DMS153 (cell line): ENCODE data around the gene OLFM1.
"Not testable (repeated sequence)": the region's sequence is repeated elsewhere in the genome, so short reads cannot be mapped to it uniquely, and the experiment has no call there.

Source experiments
- DNase-seq: peaks from one replicate; lab custom pipeline; 2025; lab: John Stamatoyannopoulos, UW

The OLFM1 gene

DNA sequence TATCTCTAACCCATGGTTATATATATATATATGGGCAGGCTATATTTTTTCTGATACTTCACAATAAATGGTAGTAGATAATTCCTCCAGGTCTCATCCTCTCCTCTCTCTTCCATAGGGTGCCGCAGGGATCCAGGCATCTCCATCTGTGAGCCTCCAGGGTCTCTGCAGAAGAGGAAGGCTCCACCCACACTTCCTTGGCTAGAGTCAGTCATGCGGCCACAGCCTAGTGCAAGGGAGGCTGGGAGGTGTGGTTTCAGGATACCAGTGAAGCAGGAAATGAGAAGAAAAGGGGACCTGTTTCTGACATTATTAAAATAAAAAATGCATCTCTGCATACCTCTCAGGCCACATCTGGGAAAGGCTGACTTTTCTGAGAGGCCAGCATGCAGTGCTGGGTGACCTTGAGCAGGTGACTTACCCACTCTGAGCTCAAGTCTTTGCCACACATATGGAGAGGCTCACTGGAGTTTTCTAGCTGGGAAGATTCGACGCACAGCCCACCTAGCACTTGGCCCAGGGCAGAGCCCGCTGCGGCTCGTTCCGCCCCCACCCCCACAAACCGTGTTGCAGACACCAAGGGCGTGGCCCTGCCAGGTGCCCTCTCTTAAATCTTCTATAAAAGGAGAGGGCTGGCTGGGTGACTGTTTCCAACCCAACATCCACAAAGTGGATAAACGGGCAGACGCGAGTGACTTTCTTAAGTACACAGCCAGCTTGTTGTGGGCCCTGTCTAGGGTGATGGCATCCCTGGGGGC, 47.9 kb downstream of the OLFM1 start:
- no peak for DNase-seq

DNA sequence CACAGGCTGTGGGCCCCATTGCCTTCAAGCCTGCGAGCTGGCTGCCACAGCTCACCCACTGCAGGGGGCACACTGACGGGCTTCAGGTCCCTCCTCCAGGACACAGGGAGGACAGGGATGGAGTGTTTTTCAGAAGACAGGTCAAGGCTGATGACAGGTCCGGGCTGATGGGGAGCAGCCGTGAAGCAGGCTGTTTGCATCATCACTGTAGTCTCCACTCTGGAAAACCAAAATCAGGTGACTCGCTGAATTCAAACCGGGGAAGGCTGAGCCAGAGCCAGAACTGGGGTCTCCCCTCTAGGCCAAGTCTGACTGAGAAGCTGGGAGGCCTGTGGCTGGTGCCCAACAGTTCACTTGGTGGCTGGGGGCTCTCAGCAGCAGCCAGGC, 48.5 kb downstream of the OLFM1 start:
- DNase-seq: no peak

DNA sequence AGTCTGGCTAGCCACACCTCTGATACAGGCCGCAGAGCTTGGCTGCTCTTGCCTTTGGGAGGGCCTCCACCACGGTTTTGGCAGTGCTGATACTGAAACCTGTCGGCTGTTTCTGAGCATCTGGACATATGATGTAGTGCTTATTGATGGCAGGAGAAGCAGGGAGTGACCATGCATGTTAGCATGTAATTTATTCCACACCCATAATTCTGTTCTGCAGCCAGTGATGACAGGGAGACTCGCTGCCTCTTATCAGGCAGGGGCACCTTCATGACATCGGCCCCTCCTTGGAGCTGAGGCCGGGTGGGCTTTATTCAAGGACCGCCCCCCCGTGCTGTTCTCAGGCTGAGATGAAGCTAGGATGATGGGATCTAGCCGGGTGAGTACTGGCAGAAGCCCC, 49.0 kb downstream of the OLFM1 start:
- no peak for DNase-seq

DNA sequence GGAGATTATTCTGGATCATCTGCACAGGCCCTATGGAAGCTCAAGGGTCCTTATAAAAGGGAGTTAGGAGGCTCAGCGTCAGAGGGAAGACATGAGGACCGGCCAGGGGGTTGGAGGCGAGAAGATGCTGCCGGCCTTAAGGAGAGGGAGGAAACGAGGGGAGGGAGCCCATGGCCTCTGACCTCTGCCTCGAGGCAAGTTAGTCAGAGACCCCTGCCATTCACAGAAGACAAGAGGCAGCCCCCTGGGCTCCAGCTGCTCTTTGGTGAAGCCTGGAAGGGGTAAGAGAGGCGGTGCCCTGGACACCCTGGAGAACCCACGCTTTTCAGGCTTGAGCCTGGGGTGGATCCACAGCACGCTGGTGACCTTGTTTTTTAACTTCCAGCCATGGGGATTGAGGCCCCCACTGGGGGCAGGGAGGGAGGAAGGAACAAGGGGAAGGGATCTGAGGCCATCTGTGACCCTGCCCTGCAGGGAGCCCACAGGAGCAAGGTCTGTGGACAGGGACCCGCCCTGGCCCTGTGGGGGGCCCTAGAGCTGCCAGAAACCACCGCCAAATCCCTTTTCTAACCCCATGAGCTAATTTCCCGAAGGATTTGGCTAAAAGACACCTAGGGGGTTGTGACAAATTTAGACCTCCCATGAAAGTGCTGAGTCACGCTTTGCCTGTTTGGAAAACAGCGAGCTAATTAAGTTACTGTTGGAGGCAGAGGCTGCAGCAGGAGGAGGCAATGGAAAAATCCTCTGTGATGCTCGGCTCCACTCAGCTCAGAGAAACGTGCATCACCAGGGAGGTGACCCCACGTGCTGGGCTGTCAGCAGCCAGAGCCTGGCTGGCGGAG, 49.7 kb downstream of the OLFM1 start:
- no peak for DNase-seq

DNA sequence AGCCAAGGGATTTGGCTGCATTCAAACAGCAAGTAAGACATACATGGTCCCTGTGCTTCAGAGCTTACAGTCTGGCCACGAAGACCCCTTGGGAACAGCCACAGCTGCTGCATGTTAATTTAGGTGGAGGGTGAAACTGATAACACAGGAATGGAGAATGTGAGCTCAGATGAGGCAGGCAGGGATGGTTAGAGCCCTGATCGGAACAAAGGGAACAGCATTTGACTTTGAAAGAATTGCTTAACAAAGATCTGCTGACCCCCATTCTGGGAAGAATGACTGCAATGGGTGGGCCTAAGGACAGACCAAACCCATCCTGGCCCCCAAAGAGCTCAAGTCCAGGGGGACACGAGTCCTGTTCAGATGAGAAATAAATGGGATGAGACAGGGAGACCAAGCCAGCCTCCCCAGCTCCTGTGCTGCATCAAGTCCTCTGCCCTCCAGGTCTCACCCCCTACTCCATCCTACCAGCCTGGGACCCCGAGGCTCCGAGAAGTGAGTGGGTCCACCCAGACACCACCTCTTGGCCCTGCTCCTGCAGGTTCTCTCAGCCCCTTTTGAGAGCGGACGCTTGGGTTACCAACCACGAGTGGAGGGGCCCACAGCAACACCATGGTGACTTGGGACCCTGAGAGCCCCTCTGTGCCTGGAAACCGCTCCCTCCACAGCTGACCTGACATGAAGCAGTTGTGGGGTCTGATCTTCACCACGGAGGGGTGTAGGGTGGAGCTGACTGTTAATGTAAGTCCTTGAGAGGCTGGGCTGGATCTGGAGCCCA, 50.8 kb downstream of the OLFM1 start:
- no peak for DNase-seq

DNA sequence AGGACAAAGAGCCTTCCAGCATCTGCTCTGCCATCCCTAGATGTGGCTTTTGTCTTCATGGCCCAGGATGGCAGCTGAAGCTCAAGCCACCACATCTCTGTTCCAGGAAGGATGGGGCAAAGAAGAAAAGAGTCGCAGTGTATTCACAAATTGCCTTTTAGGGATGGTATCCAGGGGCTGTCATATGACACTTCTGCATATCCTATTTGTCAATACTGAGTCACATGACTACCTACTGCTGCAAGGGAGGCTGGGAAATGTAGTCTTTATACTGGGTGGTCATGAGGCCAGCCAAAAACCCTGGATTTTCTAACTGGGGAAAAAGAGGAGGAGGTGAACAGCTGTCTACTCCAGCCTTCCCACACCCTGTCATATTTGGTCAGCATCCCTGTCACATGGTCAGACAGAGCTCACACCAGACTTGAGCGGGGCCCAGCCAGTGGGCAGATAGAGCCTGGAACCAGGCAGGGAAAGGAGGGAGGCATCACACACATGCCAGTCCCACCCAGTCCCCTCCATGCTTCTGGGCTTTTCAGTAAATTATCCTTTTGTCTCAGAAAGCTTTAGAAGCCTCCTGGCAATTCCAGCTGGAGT, 52.0 kb downstream of the OLFM1 start:
- no peak for DNase-seq

DNA sequence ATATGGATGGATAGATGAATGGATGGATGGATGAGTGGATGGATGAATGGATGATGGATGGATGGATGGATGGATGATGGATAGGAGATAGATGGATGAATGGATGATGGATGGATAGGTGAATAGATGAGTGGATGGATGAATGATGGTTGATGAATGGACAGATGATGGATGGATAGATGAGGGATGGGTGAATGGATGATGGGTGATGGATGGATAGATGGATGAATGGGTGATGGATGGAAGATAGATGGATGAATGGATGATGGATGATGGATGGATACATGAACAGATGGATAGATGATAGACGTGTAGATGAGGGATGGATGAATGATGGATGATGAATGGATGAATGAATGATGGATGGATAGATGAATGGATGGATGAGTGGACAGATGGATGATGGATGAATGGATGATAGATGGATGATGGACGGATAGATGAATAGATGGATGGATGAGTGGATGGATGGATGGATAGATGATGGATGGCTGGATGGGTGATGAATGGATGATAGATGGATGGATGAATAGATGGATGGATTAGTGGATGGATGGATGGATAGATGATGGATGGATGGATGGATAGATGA, 53.8 kb downstream of the OLFM1 start:
- DNase-seq: no peak

DNA sequence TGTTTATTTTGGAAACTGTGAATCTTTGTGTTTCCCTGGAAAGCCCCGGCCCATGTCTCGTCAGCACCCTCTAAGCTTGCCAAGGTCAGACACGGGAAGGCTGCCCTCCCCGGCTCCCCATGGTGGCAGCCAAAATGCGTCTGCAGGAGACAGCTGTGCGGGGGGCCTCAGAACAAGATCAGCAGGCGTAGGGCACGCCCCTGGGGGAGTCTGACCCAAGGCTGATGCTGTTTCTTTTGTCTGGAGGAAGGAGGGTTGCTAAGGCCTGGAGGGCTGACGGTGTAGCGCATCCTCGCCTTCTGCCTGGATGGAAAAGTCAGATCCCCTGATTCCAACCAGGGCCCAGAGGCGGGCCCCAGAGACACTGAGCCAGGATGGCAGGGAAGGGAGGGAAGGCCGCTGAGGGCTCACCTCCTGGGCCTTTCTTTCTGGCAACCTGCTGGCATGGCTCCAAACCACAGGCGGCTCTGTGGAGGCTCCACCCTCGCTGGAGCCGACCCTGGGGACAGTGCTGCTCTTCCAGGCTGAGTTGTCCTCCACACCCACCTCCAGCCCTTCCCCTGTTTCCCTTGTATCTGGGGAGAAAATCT, 57.2 kb downstream of the OLFM1 start:
- peak; percentile 30 for DNase-seq

DNA sequence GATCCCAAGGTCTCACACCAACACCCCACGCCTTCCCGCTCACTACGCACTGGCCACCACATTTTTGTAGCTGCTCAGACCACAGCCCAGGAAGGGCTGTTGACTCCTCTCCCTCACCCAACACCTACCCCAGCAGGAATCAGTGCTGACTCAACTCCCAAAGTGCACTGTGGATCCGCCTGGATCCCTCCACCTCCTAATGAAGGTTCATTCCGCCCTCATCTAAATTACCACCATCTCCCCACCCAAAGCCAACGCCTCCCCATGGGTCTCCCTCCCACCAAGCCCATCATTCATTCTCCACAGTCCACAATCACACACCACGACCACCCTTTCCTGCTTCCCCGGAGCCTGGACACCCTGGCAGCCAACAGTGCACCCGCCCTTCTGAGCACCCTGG, 57.8 kb downstream of the OLFM1 start:
- DNase-seq: no peak

DNA sequence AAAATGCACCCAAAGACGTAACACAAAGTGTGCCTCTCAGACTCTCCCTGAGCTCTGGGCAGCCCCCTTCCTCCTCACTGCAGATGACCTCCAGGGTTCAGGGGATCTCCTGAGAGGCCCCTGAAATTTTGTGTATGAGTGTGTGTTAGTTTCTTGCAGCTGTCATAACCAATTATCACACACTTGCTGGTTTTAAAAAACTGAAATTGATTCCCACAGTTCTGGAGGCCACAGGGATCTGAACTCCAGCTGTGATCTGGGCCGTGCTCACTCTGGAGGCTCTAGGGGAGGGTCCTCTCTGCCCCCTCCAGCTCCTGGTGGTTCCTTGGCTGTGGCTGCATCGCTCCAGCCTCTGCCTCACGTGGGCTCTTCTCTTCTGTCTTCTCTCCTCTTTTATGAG, 58.8 kb downstream of the OLFM1 start:
- DNase-seq: no peak

DNA sequence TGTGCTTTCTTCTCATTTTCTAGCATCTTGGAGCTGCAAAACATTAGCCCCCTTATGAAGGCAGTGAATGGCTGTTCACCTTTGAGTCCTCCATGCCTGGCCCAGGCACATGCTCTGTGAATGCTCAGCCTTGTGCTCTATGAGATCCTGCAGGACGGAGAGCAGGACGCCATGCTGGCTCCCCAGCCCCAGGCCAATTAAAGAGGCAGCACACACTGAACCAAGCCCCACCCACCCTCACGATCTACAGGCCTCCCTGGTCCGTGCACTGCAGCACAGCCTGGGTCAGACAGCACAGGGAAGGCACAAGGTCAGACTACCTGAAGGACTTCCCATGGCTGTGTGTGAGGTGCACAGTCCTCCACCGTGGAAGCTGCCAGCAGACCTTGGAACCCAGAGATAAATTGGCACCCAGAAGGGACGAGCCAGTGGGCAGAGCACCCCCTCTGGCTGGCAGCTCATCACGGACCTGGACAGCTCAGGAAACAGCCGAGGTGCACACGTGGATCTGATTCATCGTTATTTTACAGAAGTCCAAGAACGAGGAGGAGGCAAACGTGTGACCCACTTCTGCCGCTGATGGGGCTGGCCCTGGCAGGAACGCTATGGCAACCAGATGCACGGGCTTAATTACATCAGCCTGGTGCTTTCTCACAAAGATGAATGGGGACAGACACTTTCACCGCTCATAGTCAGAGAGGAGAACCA, 59.5 kb downstream of the OLFM1 start:
- peak; percentile 40 for DNase-seq

DNA sequence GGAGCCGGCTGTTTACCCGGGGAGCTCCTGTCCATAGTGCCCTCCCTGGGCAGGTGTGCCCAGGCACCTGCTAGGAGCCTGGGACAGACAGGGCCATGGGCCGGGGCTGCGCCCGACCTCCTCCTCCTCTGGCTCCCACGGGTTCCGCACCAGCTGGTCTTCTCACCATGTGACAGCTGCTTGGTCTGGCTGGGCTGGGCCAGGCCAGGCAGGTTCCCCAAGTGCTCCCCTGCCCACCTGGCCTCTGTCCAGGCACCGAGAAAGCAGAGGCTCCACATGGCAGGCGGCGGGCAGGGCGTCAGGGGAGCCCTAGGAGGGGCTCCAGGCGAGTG, 60.0 kb downstream of the OLFM1 start:
- no peak for DNase-seq

DNA sequence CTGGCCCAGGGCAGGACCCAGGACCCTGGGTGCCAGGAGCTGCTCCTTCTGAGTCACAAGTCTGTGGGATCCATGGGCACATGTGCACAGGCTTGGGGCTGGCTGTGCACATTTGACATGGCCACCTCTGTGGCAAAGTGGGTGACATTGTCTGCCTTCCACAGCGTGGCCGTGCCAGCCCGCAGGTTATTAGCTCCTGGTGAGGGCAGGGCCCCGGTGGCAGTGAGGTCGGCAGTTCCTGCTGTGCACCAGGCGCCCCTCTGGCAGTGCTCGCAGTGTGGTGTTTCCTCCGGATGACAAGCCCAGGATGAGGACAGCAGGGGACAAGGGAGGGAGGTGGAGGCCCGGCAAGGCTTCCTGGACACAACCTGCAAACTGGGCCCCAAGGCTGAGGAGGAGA, 60.5 kb downstream of the OLFM1 start:
- no peak for DNase-seq

DNA sequence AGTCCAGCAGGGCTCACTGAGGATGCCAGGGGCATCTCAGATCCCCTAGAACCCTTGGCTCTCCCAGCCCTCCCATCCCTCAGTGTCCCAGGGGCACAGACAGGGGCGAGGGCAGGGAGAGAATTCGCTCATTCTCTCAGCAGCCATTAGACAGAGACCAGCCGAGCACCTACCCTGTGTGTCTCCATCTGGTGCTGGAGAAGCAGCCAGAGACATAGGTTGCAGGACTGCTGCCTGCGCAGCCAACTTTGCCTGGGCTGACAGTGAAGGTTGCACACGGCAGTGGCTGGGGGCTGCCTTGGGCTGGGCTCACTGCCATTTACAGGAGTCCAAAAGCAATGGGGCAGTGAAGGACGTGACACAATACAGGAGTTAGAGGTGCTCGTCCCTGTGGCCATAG, 60.9 kb downstream of the OLFM1 start:
- DNase-seq: no peak

DNA sequence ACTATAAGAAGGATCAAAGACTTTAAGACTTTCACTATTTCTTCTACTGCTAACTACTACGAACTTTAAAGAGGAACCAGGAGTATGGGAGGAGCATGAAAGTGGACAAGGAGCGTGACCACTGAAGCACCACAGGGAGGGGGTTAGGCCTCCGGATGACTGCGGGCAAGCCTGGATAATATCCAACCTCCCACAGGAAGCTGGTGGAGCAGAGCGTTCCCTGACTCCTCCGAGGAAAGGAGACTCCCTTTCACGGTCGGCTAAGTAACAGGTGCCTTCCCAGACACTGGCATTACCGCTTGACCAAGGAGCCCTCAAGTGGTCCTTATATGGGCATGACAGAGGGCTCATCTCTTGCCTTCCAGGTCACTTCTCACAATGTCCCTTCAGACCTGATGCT, 62.4 kb downstream of the OLFM1 start:
- not testable (repeated sequence) for DNase-seq

DNA sequence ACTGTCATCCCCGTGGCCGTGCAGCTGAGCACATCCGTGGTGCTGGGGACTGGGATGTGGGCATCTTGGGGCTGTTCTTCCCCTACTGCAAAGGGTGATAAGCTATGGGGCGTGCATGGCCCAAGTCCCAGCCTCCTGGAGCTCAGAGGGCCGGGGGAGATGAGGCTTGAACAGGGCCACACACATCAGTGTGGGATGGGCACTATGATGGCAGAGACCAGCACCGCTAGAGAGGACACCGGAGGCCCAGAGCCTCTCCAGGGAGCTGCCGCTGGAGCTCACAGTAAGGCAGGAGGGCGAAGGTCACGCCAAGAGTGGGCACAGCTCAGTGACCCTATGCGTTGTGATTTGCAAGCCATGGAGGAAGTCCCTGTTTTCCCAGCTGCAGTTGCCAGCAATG, 63.5 kb downstream of the OLFM1 start:
- no peak for DNase-seq

DNA sequence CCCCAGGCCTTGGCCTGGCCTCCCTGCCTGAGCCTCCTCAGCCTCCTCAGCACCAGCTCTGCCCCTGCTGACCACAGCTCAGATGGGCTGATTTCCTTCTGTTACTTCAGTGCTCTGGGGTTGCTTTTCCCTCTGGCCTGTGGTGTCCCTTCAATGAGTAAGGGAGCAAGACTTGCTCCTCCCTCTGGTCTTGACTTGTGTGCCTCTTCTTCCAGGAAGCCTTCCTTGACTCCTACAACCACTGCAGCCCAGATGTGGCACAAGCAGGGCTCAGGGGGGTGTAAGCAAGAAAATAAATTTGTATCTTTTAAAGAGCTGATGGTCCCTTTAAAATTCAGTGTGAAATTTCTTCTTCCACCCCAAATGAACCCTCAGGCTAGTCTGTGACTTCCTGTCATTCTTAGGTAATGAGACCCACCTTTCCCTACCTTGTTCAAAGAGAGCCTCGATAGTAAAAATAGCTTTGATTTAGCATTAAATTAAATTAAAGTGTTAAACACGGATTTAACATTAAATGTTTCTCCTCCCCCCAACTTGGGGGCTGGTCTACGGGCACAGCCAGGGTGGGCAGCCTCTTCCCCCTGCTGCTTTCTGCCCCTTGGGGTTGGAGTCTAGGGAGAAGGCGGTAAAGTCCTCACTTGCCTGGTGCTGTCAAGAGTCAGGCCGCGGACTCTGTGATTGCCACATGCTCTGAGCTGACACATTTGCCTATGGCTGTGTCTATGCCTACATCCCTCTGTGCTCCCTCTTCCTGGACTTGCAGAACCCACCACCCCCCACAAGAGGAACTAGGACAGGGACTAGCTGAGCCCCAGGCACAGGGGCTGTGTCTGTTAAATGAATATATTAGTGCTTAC, 64.5 kb downstream of the OLFM1 start:
- no peak for DNase-seq

DNA sequence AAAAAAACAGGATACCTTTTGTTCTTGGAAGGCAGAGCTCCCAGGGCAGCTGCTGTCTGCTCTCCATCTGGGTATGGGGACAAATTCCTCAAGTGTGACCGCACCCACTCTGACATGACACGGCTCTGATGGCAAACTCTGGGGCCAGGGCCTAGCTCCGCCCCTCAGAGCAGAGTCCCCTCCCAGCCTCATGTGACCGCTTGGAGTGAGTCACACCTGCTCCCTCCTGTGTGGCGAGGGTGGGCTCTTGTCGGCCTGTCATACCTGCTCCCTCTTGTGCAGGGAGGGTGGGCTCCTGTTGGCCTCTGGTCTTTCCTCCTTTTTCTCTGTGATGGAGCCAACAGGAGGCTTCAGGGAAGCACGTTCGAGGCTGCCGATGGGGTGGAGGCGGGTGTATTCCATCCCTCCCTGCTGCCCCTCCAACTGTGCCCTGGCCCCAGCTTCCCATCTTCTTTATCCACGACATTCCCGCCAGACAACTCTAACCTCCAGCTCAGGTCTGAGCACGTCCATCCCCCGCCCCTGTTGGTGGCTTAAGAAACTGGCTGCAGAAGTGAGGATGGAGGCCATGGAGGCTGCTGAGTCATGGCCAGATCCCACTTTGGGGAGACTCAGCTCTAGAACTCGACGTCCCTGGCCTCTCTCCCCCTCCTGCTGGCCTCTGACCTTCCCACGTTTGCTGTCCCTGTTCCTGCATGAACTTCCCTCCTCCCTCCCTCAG, 65.3 kb downstream of the OLFM1 start:
- peak; percentile 44 for DNase-seq

DNA sequence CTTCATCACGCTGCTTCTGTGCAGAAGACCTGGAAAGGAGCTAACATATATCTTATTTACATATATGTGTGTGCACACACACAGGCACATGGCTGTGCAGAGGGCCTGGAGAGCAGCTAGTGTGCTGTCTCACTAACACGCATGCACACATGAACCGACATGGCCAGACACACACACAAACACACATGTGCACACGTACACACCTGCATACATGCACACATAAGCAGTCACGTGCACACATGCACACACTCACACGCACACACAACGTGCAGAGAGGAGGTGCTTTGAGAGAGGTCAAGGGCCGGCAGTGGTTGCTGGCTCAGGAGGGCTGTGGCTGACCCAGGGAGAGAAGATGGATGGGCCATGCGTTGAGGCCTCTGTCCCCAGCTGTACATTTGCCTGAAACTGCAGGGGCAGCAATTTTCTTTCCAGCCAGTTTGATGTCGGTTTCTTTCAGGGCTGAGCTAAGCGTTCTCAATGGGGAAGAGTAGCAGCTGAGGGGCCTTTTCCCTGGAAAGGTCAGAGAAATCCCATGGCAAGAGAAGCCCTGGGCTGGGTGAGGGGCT, 66.7 kb downstream of the OLFM1 start:
- no peak for DNase-seq
